Stimulated activated CD8-positive, alpha-beta memory T cell treated with anti-CD3 and anti-CD28 coated beads, Interleukin-4, amount 100 ng/mL, for 48 hours (primary cell): ENCODE data around the gene KDM7A.
A peak's percentile ranks its signal among the peaks of the same experiment; 100 is the strongest.
"Not testable (repeated sequence)": the region's sequence is repeated elsewhere in the genome, so short reads cannot be mapped to it uniquely, and the experiment has no call there.

Experiments
- DNase-seq: peaks from one replicate; pipeline ENCODE4 v3.0.0-alpha.2; 2020

KDM7A gene, protein sequence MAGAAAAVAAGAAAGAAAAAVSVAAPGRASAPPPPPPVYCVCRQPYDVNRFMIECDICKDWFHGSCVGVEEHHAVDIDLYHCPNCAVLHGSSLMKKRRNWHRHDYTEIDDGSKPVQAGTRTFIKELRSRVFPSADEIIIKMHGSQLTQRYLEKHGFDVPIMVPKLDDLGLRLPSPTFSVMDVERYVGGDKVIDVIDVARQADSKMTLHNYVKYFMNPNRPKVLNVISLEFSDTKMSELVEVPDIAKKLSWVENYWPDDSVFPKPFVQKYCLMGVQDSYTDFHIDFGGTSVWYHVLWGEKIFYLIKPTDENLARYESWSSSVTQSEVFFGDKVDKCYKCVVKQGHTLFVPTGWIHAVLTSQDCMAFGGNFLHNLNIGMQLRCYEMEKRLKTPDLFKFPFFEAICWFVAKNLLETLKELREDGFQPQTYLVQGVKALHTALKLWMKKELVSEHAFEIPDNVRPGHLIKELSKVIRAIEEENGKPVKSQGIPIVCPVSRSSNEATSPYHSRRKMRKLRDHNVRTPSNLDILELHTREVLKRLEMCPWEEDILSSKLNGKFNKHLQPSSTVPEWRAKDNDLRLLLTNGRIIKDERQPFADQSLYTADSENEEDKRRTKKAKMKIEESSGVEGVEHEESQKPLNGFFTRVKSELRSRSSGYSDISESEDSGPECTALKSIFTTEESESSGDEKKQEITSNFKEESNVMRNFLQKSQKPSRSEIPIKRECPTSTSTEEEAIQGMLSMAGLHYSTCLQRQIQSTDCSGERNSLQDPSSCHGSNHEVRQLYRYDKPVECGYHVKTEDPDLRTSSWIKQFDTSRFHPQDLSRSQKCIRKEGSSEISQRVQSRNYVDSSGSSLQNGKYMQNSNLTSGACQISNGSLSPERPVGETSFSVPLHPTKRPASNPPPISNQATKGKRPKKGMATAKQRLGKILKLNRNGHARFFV

DNA sequence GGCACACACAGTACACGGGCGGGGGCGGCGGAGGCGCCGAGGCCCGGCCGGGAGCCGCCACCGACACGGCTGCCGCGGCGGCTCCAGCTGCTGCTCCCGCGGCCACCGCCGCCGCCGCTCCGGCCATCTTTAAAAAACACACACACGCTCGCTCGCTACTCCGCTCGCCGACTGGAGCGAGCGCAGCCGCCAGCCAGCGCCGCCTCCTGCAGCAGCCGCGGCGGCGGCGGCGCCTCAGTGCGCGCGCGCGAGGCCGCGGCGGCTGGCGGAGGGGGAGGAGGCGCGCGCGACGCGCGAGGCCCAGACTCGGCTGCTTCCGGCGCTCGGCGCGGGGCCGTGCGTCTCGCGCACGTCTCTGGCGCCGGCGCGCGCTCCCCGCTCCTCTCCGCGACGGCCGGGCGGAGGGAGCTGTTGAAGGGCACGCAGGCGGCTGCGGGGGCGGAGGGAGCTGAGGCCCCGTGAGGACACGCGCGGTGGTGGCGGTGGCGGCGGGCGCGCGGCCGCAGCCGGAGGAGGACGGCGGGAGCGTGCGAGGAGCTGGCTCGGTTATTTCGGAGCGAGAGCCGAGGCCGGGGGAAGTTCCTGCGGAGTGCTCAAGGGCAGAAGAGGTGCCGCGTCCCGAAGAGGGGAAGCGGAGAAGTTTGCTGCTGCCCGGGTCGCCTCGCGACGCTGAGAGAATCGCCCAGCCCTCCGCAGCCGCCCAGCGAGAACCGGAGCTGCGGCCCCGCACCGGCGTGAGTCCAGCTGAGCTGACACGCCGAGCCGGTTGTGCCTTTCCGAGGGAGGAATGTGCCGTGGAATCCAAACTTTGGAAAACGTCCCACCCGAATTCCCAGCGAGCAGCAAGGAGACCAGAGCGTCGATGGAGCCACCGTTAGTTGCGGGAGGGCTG lies at the start of gene KDM7A:
KDM7A (minus strand) TSS at position 173 of the 892 bp plus-strand sequence; CDS start at position 127, 46 bp downstream.
- DNase-seq = peak; percentile 89

DNA sequence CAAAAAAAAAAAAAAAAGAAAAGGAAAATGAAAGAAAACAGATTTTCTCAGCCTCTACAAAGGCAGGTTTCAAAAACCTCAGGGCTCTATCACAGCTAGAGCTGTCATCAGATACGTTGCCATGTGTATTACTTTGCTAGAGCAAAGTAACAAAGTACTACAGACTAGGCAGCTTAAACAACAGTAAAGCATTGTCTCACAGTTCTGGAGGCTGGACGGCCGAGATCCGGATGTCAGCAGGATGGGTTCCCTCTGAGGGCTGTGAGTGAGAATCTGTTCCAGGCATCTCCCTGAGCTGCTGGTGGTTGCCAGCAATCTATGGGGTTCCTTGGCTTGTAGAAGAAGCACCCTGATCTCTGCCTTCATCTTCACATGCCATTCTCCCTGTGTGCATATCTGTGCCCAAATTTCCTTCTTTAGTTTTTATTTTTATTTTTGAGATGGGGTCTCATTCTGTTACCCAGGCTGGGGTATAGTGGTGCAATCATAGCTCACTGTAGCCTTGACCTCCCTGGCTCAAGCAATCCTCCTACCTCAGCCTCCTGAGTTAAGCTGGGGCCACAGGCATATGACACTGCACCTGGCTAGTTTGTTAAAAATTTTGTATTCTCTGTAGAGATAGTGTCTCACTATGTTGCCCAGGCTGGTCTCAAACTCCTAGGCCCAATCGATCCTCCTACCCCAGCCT lies 48.9 kb upstream of the KDM7A start:
- DNase-seq = no peak

DNA sequence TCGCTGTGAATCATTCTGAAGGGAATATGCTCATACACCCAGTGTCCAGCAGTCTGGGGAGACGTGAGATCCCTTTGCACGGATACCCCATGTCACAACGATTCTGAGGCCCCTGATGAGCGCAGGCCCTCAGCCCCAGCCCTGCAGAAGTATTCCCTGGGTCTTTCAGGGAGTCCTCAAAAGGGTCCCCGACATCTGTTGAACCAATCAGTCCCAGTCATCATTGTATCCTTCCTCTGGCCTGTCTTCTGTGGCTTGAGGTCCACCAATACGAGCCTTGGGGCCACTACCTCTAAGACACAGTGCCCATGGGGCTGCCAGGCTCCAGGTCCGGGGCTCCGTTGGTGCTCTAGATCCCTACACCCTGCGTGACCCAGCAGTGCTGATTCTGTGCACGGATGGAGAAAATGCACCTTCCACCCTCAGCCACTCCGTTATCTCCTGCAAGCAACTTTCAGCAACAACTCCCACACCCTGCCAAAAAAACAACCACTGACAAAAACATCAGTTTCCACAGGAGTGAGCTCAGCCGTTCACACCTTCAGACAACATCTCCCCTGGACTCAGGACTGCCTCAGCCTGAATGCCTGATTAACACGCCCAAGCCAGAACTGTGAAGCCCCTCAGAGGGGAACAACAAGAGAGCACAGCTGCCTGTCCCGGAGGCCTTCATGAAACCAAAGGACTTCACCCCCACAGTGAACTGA lies 46.9 kb upstream of the KDM7A start:
- DNase-seq = no peak

DNA sequence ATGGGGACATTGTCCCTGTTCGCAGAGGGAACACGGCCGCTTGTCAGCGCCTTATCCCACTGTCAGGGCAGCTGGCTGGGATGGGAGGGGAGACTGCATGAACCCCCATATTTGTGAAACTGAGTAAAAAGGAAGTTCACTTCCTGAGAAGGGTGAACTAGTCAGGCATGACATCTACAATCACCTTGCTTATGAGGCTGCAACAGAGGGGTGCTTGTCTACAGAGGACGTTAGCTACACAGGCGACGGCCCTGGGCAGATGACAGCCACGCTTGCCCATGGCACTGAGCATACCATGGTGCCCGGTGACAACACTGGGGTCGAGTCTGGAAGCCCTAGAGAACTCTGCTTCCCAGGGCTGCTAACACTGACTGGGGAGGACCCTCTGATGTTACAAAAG lies 46.0 kb upstream of the KDM7A start:
- no peak for DNase-seq

DNA sequence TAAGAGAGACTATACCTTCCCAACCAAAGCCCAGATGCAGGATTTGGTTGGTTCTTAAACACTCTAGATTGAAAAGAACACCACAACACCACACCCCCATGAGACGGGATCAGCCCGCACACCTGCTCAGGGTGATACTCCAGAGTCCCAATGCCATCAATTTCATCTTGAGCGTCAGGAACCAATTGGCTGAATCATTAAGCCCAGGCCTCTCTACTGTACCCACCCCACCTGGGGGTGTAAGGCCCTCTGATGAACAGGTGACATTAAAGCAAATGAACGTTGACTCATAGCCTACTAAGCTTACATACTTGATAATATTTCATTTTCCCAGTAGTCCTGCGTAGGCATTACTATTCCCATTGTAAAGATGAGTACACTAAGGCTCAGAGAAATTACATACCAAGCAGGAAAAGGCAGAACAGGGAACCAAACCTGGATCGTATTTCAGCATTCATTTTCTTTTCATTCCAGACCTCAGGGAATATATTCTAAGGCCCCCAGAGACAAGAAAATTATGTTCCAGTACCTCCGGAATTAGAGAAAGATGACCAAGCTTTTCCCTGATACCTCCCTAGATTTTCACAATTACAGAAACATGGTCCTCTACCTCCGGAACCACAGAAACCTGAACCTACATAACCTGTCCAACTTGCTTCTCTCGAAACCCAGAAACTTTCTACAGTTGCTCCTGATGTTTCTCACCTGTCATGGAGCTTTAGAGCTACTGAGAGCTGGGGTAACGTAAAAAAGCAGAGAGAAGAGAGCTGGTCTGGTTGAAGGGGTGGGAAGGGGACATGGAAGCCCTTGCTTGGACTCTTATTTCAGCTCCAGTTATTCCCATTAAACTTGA lies 43.1 kb upstream of the KDM7A start:
- DNase-seq = no peak

DNA sequence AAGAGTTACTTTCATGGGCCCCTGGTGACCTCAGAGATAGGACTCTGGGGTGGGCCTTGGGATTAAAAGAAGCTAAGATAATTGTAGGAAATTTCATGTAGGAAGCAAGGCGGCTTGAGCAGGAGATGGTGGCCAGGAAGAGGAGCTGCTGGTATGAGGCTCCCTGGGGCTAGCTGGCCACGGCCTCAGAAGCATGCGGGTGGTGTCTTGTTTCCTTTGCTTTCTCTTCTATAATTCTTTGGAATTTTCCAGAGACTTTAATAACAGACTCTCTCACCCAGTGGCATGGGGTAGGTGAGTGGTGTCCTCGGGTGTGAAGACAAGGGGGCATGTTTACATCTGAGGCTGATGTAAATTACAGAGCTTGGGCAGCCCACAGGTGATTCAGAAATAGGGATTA lies 41.9 kb upstream of the KDM7A start:
- DNase-seq = no peak

DNA sequence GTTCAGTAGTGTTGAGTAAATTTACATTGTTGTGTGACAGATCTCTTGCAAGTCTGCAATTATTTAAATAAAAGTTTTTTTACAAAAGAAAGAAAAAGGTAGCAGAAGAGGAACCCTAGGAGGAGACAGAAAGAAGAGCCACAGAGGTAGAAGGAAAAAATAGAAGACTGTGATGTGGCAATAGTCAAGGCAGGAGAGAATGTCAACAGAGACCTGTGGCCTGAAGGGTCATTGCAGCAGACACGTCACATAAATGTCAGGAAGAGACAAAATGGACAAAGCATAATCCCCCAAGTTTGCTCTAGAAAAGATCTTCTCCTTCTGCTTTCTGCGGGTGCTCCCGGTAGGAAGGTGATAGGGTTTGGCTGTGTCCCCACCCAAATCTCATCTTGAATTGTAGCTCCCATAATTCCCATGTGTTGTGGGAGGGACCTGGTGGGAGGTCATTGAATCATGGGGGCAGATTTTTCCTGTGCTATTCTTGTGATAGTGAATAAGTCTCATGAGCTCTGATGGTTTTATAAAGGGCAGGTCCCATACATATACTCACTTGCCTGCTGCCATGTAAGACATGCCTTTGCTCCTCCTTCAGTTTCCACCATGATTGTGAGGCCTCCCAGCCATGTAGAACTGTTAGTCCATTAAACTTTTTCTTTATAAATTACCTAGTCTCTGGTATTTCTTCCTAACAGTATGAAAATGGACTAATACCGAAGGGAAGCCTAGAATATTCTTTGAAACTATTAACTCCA lies 41.1 kb upstream of the KDM7A start:
- DNase-seq = no peak

DNA sequence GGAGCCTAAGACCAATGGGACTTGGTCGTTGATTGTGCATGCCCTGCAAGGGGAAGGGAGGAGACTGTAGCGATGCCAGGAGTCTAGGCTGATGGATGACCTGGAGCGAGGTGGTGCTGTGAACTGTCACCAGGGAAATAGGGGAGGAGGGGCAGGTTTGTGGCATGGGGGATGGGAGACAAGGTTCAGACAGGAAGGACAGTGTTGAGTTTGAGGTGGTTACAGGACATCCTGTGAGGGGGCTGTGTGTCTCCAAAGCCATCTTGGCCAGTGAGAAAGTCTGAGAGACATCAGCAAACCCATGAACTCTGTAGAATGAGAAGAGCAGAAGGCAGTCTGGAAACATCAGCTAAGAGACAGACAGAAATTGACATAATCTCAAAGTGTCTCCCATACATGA lies 38.5 kb upstream of the KDM7A start:
- no peak for DNase-seq

DNA sequence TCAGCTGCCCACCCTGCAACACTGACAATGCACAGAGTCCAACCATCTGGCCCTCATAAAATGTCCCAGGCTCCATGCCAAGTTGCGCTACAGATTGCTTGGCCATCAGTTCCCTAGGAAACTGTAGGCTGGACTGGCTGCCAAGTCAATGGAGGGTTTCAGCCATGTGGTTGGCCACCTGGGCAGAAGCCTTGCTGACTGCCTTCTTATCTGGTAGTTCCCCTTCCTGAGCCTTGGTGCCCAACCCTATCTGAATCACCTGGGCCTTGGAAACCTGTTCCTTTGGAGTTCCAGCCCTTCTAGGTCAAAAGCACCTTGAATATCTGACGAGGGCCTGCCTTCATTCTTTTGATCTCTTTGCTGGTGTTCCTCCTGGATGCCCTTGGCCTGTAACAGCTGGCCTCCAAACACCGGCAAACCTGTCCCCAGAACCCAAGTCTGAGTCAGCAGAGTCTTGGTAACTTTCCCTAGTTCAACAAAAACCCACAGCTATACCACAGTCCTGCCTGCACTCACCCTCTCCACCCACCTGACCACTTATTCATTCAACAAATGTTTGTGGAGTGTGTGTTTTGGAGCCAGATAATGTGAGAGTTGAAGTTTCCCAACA lies 37.4 kb upstream of the KDM7A start:
- DNase-seq = peak; percentile 46

DNA sequence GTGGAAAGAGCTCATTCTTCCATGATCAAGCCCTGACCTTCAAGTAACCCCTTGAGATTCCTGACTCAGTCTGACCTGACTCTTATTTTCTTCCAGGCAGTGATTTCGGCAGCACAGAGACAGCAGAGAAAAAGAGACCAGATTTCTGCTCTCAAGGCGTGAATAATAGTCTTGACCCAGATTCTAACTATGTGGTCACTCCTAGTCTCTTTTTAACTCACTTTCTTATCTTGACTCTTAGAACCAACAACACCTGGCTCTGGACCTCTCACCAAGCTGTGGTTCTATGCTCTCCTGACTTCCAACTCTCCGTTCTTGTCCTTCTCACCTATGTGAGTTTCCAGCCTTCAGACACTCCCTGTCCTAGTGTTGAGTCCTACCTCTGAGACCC lies 36.9 kb upstream of the KDM7A start:
- DNase-seq = no peak

DNA sequence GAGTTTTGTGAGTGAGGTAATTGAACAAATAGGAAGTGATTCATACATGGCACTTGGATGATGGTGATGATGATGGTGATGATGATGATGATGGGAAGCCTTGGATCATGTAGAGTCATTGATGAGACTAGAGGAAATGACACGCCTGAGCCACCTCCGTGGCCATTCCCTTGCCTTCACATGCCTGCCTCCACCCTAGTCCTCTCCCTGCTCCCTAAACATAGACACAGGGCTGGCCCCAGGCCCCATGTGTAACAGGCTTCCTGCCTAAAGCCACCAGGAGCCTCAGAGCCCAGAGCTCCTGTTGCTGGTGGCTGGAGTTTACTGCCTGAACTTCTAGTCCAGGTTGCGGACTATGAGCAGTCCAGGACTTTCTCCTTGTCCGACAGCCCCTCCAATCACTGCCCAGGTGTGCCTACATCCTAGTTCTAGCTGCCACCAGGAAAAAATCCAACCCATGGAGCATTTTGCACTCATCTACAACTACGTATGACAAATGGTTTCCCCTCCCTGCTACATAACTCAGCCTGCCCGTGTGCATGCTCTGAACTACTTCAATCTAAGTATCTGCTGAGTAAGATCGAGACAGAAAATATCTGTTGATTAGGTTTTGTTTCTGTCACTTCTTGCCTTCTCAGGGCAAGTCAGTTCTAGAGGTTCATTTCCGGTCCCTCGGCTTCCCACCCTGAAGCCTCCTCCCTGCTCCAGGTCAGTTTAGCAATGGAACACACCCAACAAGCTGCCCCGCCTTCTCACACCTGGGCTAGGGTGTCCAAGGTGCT lies 35.5 kb upstream of the KDM7A start:
- peak; percentile 53 for DNase-seq

DNA sequence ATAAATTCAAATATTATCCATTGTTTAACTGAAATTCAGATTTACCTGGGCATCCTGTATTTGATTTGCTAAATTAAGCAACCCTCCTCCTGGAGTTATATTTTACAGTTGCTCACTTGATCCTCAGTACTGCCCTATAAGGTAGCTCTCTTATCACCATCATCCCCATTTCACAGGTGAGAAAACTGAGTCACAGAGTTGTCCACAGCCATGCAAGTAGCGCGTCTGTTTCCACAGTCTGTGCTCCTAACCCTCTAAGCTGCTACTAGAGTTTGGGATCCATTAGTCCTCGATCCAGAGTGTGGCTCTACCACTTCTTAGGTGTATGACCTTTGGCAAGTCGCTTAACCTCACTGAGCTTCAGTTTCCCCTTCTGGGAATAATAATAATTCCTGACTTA lies 34.9 kb upstream of the KDM7A start:
- no peak for DNase-seq

DNA sequence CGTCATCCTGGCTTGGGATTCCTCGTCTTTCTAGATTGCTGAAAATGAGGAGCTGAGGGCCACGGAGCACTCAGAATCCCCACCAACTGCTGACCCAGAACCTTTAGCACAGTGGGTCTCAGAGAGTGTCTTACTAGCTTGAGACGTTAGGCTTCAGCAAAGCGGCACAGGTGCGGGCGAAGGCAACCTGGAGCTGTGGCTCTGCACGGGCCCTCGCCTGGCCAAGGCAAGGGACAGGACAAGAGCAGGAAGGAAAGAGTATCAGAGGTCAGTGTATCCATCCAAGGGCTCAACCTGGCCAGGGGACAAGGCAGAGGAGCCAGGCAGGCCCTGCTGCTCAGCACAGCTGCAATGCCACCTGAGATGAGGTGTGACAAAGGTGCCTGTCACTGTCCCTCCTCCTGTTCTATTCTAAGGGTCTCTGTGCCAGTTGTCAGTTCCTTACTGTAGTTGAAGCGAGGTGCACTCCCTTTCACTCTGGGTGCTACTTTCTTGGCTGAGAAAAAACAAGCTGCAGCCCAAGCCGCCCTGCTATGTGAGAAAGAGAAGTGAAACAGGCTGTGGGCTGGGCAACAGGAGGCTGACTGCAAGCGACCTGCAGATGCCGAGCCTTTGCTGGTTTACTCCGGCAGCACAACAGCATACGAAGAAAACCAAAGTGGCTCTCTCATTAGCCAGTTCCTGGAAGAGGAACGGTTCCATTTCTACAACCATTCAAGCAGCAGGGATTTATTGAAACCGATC lies 33.3 kb upstream of the KDM7A start:
- peak; percentile 74 for DNase-seq

DNA sequence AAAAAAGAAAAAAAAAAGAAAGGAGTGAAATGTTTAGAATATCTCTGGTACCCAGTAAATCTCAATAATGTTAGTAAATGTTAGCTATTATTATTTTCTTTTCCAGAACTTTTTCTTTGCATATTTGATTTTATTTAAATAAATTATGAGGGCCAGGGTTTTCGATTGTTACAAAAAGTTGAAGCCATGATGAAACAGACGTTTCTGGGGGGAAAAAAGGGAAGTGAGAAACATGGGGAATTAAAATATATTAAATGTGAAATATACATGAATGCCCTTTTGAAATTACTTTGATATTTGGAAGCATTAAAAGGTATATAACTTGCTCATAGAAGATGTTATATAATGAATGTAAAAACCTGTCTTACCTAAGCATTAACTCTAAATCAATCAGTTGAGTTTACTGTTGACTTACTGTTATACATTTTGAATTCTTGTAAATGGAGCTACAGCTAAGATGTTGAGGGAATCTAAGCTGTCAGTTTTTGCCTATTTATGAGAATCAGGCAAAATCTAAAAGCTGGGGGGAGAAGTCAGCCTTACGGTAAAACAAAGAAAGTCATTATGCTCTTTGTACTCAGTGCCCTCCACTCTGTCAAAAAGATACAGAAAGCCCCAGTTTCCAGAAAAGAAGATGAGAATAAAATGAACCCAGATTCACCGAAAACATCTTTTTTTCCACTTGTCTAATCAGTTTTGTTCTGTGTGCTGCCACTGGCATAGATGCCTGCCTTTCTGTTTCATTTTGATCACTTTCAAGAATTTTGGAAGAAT lies 30.0 kb upstream of the KDM7A start:
- no peak for DNase-seq

DNA sequence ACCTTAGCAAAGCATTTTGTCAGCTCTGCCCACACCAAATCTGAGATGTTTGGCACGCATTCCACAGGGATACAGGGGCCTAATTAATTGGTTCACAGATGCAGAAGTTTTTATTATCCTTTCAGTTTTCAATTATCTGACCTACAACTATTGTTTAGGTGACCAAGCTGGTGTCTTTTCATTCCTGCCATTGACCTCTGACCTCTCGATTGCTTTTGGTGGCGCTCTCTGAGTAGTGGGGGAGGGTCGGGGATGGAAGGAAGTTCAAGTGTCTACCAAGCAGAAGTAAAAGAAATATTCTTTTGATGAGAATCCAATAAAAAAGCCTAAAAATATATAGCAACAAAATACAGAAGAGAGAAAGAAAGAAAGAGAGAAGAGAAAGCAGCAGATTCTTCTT lies 28.8 kb upstream of the KDM7A start:
- no peak for DNase-seq

DNA sequence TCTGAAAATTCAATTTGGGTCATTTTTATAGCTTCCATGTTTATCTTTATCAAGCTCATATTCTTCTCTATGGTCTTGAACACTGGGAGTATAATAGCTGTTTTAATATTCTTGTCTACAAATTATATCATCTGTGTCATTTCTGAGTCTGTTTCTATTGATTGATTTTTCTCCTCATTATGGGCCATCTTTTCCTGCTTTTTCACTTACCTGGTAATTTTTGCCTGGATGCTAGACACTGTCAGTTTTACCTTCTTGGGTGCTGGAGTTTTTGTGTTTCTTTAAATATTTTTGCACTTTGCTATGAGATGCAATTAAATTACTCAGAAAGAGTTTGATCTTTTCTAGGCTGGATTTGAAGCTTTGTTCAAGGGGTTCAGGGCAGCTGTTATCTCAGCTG lies 26.8 kb upstream of the KDM7A start:
- DNase-seq = no peak

DNA sequence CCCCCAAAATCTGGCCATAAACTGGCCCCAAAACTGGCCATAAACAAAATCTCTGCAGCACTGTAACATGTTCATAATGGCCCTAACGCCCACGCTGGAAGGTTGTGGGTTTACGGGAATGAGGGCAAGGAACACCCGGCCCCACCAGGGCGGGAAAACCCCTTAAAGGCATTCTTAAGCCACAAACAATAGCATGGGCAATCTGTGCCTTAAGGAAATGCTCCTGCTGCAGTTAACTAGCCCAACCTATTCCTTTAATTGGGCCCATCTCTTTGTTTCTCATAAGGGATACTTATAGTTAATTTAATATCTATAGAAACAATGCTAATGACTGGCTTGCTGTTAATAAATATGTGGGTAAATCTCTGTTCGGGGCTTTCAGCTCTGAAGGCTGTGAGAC lies 26.2 kb upstream of the KDM7A start:
- DNase-seq = not testable (repeated sequence)
